GM10847 (cell line): Measurements from ENCODE around the gene CD320.

ENCODE experiments used
- POLR2A ChIP-seq: IDR thresholded peaks from 2 replicates; pipeline ENCODE4 v1.6.1; 2011; ENCODE audit not compliant: insufficient read length; ENCODE audit errors: extremely low read depth

Gene CD320

GRCh38 chr19:8262431-8262830 is 45.7 kb downstream of the CD320 start:
- TF ChIP-seq POLR2A = no peak

- TF ChIP-seq POLR2A = no peak
Observed at GRCh38 chr19:8261881-8262280, 46.3 kb downstream of the CD320 start.

GRCh38 chr19:8261347-8261746 is 46.8 kb downstream of the CD320 start:
- TF ChIP-seq POLR2A = no peak

GRCh38 chr19:8259922-8260247 is 48.3 kb downstream of the CD320 start:
- no peak for TF ChIP-seq POLR2A

GRCh38 chr19:8259142-8259921 is 48.8 kb downstream of the CD320 start:
- no peak for TF ChIP-seq POLR2A

- no peak for TF ChIP-seq POLR2A
Observed at GRCh38 chr19:8257052-8257443, 51.1 kb downstream of the CD320 start.

GRCh38 chr19:8256276-8257051 is 51.7 kb downstream of the CD320 start:
- no peak for TF ChIP-seq POLR2A

GRCh38 chr19:8255426-8256125 is 52.6 kb downstream of the CD320 start:
- no peak for TF ChIP-seq POLR2A

- TF ChIP-seq POLR2A = no peak
Observed at GRCh38 chr19:8254286-8255001, 53.7 kb downstream of the CD320 start.

- no peak for TF ChIP-seq POLR2A
Observed at GRCh38 chr19:8253678-8254077, 54.5 kb downstream of the CD320 start.

GRCh38 chr19:8252922-8253589 is 55.1 kb downstream of the CD320 start:
- no peak for TF ChIP-seq POLR2A
